Measurements from ENCODE around the gene FTCD.

FTCD gene

DNA sequence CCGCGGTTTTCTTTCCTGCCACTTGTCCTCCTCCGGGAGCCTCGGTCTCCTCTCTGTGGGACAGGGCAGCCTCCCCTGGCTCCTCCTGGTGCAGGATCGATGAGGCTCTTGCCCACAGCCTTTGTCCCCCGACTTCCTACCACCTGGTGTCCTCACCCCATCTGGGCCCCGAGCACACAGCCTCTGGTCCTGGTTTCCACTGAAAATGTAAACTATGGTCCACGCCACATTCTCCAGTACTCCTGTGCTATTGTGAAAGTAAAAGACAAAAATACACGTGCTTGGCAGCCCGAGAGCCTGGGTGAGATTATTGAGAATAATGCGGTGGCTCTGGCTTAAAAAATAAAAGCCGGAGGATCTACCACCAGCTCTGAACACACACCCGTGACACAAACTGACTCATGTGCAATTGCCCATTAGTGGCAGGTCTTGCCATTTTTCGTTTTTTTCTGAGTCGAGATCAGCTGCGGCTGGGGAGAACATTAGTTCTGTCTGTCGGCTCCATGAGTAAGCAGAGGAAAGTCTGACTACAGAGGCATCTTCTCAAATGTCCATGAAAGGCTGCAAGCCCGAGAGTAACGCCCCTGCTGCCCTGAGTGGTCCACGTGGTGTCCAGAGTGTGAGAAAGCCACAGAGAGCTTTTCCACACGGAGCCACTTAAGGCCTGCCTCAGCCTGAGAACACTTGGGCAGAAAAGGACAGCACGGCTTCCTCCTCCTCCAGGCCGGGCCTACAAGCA, 63.2 kb downstream of the FTCD start:
- peak in 3 of 42 donors; percentile 6 to 23 (median 15) for DNase-seq
- intact Hi-C loops (cut with DNase I) = no loop called here

DNA sequence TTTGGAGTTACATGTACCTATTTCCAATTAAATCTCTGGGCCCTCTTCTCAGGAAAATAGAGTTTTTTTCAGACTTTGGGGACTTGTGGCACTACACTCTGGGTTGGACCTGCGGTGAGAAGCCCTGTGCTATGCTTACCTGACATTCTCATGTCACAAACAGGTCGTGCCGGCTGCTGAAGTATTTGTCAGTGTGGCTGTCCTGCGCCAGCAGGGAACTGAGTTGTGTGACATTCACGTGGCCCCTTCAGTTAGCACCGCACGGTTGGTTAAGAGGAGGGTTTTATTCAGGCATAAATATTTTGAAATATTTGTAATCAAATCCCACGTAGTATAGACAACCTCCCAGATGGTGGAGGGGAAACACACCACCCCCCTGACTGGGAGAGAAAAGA, 63.8 kb downstream of the FTCD start:
- intact Hi-C loops (cut with DNase I) = no loop called here
- DNase-seq = peak in 2 of 42 donors; percentile 8 to 17

DNA sequence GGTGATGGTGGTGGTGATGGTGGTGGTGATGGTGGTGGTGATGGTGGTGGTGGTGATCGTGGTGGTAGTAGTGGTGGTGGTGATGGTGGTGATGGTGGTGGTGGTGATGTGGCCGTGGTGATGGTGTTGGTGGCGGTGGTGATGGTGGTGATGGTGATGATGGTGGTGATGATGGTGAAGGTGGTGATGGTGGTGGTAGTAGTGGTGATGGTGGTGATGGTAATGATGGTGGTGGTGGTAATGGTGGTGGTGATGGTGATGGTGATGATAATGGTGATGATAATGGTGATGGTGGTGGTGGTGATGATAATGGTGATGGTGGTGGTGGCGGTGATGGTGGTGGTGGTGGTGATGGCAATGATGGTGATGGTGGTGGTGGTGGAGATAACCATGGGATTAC, 64.3 kb downstream of the FTCD start:
- intact Hi-C loops (cut with DNase I) = no loop called here
- DNase-seq = peak in 1 of 42 donors; percentile 7

GRCh38 chr21:46089285-46089684, 66.1 kb downstream of the FTCD start:
- intact Hi-C loops (cut with DNase I) = no loop called here
- DNase-seq = peak in 1 of 42 donors; percentile 2

DNA sequence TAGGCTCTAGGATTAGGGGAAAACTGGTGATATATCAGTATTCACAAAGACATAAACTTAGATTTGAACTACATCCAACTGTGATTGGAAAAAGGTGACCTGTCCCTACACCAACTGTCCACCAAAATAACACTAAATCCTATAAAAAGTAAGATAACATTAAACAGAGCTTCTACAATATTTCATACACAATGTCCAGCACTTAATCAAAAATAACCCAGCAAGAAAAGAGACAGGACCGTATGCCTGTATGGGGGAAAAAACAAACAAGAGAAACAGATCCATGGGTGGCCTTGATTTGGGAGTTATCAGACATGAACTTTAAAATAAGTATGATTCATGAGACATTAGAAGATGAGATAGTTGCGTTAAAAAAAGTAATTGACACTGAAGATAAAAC, 67.2 kb downstream of the FTCD start:
- intact Hi-C loops (cut with DNase I) = no loop called here
- no peak for DNase-seq

DNA sequence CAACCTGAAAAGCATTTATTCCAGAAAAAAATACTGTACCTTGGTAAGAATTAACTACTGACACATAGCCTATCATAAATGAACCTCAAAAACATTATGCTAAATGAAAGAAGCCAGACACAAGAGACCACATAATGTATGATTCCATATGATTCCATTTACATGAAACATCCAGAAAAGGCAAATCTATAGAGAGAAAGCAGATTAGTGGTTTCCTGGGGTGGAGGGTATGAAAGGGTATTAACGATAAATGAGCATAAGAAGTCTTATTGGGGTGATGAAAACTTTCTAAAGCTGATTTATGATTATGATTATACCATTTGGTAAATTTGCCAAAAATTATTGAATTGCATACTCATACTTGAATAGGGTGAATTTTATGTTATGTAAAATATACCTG, 67.7 kb downstream of the FTCD start:
- intact Hi-C loops (cut with DNase I) = no loop called here
- no peak for DNase-seq
